ENCODE measurements around the gene ESRRA.
A peak's percentile ranks its signal among the peaks of the same experiment; 100 is the strongest.
"Not testable (repeated sequence)": the region's sequence is repeated elsewhere in the genome, so short reads cannot be mapped to it uniquely, and the experiment has no call there.

ESRRA gene

GRCh38 chr11:64314146-64314804, 9.0 kb downstream of the ESRRA start:
- peak; percentile 36 for DNase-seq

GRCh38 chr11:64314805-64315561, 9.7 kb downstream of the ESRRA start:
- DNase-seq, result no peak

GRCh38 chr11:64315667-64316526, 10.6 kb downstream of the ESRRA start:
- not testable (repeated sequence) for DNase-seq

- peak; percentile 55 for DNase-seq
Measured at GRCh38 chr11:64316672-64317324, 11.5 kb downstream of the ESRRA start.

- peak; percentile 98 for DNase-seq
Measured at GRCh38 chr11:64317325-64317960, 12.1 kb downstream of the ESRRA start, which contains the start of gene TRMT112. TSS of gene TRMT112 (minus strand) at chr11:64317559. CDS start at chr11:64317526, 33 bp downstream.

GRCh38 chr11:64317961-64318765, 12.8 kb downstream of the ESRRA start, which contains the start of gene PRDX5:
TSS of gene PRDX5 (plus strand) at chr11:64318121. CDS start at chr11:64318216, 95 bp downstream.
- DNase-seq, result peak; percentile 96

- peak; percentile 40 for DNase-seq
Measured at GRCh38 chr11:64318766-64319761, 13.7 kb downstream of the ESRRA start.

GRCh38 chr11:64320556-64320955, 15.2 kb downstream of the ESRRA start:
- no peak for DNase-seq

- DNase-seq, result no peak
Measured at GRCh38 chr11:64321026-64321425, 15.7 kb downstream of the ESRRA start.

GRCh38 chr11:64321533-64321932, 16.2 kb downstream of the ESRRA start:
- DNase-seq, result no peak

- DNase-seq, result no peak
Measured at GRCh38 chr11:64322925-64323260, 17.6 kb downstream of the ESRRA start.

- DNase-seq, result no peak
Measured at GRCh38 chr11:64323373-64323772, 18.0 kb downstream of the ESRRA start.

GRCh38 chr11:64323984-64324383, 18.7 kb downstream of the ESRRA start:
- DNase-seq, result not testable (repeated sequence)

- DNase-seq, result no peak
Measured at GRCh38 chr11:64324692-64325469, 19.6 kb downstream of the ESRRA start.

GRCh38 chr11:64327375-64327774, 22.1 kb downstream of the ESRRA start:
- no peak for DNase-seq

GRCh38 chr11:64327993-64328392, 22.7 kb downstream of the ESRRA start:
- DNase-seq, result no peak

GRCh38 chr11:64330888-64331287, 25.6 kb downstream of the ESRRA start:
- no peak for DNase-seq

- DNase-seq, result peak; percentile 74
Measured at GRCh38 chr11:64331569-64332371, 26.4 kb downstream of the ESRRA start.
